ENCODE measurements around the gene ANKS6. TPM values are rescaled to one million over a fixed set of nuclear protein-coding genes. Genes with fewer than 3 reads are reported as not detected.

ANKS6 gene
- total RNA-seq, 3 donors from 2014 or later (not counting 1 experiment from before 2014, with no cell fraction given), result 8.1 to 12.6 (median 10.5) TPM

GRCh38 chr9:98790134-98790841 lies 6.1 kb downstream of the ANKS6 start:
- DNase-seq (no peak), ATAC-seq (no peak)
- no peaks in the 10 kb centered on the region for H3K36me3 ChIP-seq (ENCODE audit: control insufficient read depth, insufficient read depth, low read length)
- H3K4me1 Mint-ChIP-seq, result peaks cover 18 to 23% of the 10 kb centered on the region in 2 donors
- no peaks in the 10 kb centered on the region for H3K36me3 Mint-ChIP-seq
- H3K27ac ChIP-seq (ENCODE audit: low read length), result no peak overlapping the region
- H3K27me3 ChIP-seq (ENCODE audit: control insufficient read depth, insufficient read depth, low read length), result no peaks in the 10 kb centered on the region
- peaks cover 8% of the 10 kb centered on the region for H3K4me1 ChIP-seq (ENCODE audit: control insufficient read depth, insufficient read depth, low read length)
- H3K27me3 Mint-ChIP-seq (ENCODE audit: low read depth in 2 of 2), result no peaks in the 10 kb centered on the region
- intact Hi-C loops (cut with micrococcal nuclease), result loop anchor here (2.0 to 5.0 kb wide), 2 partner anchors 253 to 475 kb away; no protein-coding TSS in a partner anchor
- no peak overlapping the region for H3K27ac Mint-ChIP-seq
- TF ChIP-seq CTCF (IDR thresholded peaks at IDR 0.05), result no peak
- H3K9me3 Mint-ChIP-seq, result no peaks in the 10 kb centered on the region
- 96% methylated on average over 25 of the region's 25 CpGs for WGBS (ENCODE audit: insufficient coverage)
- H3K9me3 ChIP-seq (ENCODE audit: control insufficient read depth, insufficient read depth, low read length), result no peaks in the 10 kb centered on the region
- no peak overlapping the region for H3K4me3 Mint-ChIP-seq
- H3K4me3 ChIP-seq (ENCODE audit: low read length), result no peak overlapping the region

GRCh38 chr9:98789483-98790133 lies 6.7 kb downstream of the ANKS6 start:
- no peak overlapping the region for H3K27ac Mint-ChIP-seq
- H3K4me1 ChIP-seq (ENCODE audit: control insufficient read depth, insufficient read depth, low read length), result peaks cover 7% of the 10 kb centered on the region
- H3K9me3 Mint-ChIP-seq, result no peaks in the 10 kb centered on the region
- H3K4me3 ChIP-seq (ENCODE audit: low read length), result no peak overlapping the region
- H3K36me3 ChIP-seq (ENCODE audit: control insufficient read depth, insufficient read depth, low read length), result no peaks in the 10 kb centered on the region
- H3K4me3 Mint-ChIP-seq, result no peak overlapping the region
- H3K27me3 ChIP-seq (ENCODE audit: control insufficient read depth, insufficient read depth, low read length), result no peaks in the 10 kb centered on the region
- DNase-seq (no peak), ATAC-seq (no peak)
- H3K36me3 Mint-ChIP-seq, result no peaks in the 10 kb centered on the region
- no peak overlapping the region for H3K27ac ChIP-seq (ENCODE audit: low read length)
- intact Hi-C loops (cut with micrococcal nuclease), result loop anchor here (2.0 to 5.0 kb wide), 2 partner anchors 252 to 475 kb away; no protein-coding TSS in a partner anchor
- no peaks in the 10 kb centered on the region for H3K27me3 Mint-ChIP-seq (ENCODE audit: low read depth in 2 of 2)
- H3K9me3 ChIP-seq (ENCODE audit: control insufficient read depth, insufficient read depth, low read length), result no peaks in the 10 kb centered on the region
- H3K4me1 Mint-ChIP-seq, result peaks cover 12 to 17% of the 10 kb centered on the region in 2 donors
- 97% methylated on average over 5 of the region's 5 CpGs for WGBS (ENCODE audit: insufficient coverage)
- TF ChIP-seq CTCF (IDR thresholded peaks at IDR 0.05), result no peak

DNA sequence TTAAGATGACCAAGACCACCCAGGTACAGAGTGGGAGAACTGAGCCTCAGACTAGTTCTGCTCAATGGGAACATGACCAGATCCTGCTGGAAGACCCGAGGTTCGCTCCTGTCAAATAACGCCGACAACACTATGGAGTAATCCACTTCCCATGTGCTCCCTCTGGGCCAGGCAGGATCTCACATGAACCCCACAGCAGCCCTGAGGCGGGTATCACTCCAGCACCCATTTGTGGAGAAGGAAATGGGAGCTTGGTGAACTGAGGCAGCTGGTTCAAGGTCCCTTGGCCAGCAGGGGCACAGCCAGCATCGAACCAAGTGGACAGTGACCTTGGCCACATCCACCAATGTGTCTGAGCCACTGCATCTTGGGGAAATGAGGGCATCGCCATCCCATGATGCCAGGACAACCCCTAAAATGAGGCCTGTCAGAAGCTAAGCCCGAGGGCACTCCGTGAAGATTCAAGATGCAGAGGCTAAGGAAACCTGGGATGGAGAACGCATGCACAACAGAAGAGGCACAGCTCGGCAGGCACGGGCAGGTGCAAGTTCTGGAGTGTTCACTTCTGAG lies 8.5 kb downstream of the ANKS6 start:
- H3K4me3 Mint-ChIP-seq, result no peak overlapping the region
- peaks cover 8 to 15% of the 10 kb centered on the region in 2 donors for H3K4me1 Mint-ChIP-seq
- Histone ChIP-seq H3K4me1 (ENCODE audit: control insufficient read depth, insufficient read depth, low read length) (peaks cover 7% of the 10 kb centered on the region), H3K4me3 (ENCODE audit: low read length) (no peak overlapping the region), H3K27me3 (ENCODE audit: control insufficient read depth, insufficient read depth, low read length) (no peaks in the 10 kb centered on the region), H3K27ac (ENCODE audit: low read length) (no peak overlapping the region), H3K9me3 (ENCODE audit: control insufficient read depth, insufficient read depth, low read length) (no peaks in the 10 kb centered on the region), H3K36me3 (ENCODE audit: control insufficient read depth, insufficient read depth, low read length) (peaks cover 2% of the 10 kb centered on the region)
- intact Hi-C loops (cut with micrococcal nuclease), result no loop called here
- H3K27ac Mint-ChIP-seq, result no peak overlapping the region
- H3K9me3 Mint-ChIP-seq, result no peaks in the 10 kb centered on the region
- no peaks in the 10 kb centered on the region for H3K27me3 Mint-ChIP-seq (ENCODE audit: low read depth in 2 of 2)
- WGBS (ENCODE audit: insufficient coverage), result 96% methylated on average over 12 of the region's 12 CpGs
- TF ChIP-seq CTCF (IDR thresholded peaks at IDR 0.05), result no peak
- DNase-seq (no peak), ATAC-seq (no peak)
- H3K36me3 Mint-ChIP-seq, result no peaks in the 10 kb centered on the region

All from natural killer cell (primary cell).